ENCODE data around the gene ZNFX1.

DNA sequence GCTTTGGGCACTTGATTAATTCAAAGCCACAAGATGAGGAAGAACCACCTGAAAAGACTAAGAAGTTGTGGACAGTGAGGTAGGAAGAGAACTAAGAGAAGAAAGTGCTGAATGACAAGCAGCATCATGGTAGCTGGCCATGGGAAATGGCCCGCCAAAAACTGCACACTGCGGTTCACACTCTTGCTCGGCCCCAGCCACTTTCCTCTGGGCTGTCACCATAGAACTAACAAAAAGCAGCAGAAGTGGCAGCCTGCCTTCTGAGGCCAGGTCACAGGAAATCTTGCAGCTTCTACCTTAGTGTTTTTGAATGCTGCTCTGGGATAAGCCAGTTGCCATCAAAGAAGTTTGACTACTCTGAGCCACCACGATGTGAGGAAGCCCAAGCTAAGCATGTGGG is 34.8 kb upstream of the ZNFX1 start:
- TF ChIP-seq, protein P1, sequence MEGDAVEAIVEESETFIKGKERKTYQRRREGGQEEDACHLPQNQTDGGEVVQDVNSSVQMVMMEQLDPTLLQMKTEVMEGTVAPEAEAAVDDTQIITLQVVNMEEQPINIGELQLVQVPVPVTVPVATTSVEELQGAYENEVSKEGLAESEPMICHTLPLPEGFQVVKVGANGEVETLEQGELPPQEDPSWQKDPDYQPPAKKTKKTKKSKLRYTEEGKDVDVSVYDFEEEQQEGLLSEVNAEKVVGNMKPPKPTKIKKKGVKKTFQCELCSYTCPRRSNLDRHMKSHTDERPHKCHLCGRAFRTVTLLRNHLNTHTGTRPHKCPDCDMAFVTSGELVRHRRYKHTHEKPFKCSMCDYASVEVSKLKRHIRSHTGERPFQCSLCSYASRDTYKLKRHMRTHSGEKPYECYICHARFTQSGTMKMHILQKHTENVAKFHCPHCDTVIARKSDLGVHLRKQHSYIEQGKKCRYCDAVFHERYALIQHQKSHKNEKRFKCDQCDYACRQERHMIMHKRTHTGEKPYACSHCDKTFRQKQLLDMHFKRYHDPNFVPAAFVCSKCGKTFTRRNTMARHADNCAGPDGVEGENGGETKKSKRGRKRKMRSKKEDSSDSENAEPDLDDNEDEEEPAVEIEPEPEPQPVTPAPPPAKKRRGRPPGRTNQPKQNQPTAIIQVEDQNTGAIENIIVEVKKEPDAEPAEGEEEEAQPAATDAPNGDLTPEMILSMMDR (IDR thresholded peaks at IDR 0.05; ENCODE audit: insufficient read depth, low read depth, low read length), result no peak
- no peak for TF ChIP-seq EZH2 (IDR thresholded peaks at IDR 0.05; ENCODE audit: insufficient read depth, low read length)

All from astrocyte (in vitro differentiated cells and primary cell).